Ishikawa (cell line): ENCODE results near the gene ING5.

Experiments used
- CEBPB ChIP-seq: IDR thresholded peaks from 2 replicates; pipeline ENCODE4 v1.6.1; 2012
- CREB1 ChIP-seq: IDR thresholded peaks from 2 replicates; pipeline ENCODE4 v1.6.1; 2012; ENCODE audit warnings: low read depth
- EGR1 ChIP-seq: IDR thresholded peaks from 2 replicates; pipeline ENCODE4 v1.6.1; 2012
- EP300 ChIP-seq: IDR thresholded peaks from 2 replicates; pipeline ENCODE4 v1.6.1; 2012; ENCODE audit warnings: borderline replicate concordance
- FOXM1 ChIP-seq: IDR thresholded peaks from 2 replicates; pipeline ENCODE4 v1.6.1; 2012; ENCODE audit warnings: low read depth, borderline replicate concordance
- MAX ChIP-seq: IDR thresholded peaks from 2 replicates; pipeline ENCODE4 v1.6.1; 2012
- NFIC ChIP-seq: IDR thresholded peaks from 2 replicates; pipeline ENCODE4 v1.6.1; 2012
- RAD21 ChIP-seq: IDR thresholded peaks from 2 replicates; pipeline ENCODE4 v1.6.1; 2012; ENCODE audit warnings: low read depth
- REST ChIP-seq: IDR thresholded peaks from 2 replicates; pipeline ENCODE4 v1.6.1; 2012; ENCODE audit warnings: low read depth, mild to moderate bottlenecking
- TAF1 ChIP-seq: IDR thresholded peaks from 2 replicates; pipeline ENCODE4 v1.6.1; 2012; ENCODE audit warnings: low read depth, mild to moderate bottlenecking
- TCF12 ChIP-seq: IDR thresholded peaks from 2 replicates; pipeline ENCODE4 v1.6.1; 2012; ENCODE audit warnings: low read depth
- TEAD4 ChIP-seq: IDR thresholded peaks from 2 replicates; pipeline ENCODE4 v1.6.1; 2012
- YY1 ChIP-seq: IDR thresholded peaks from 2 replicates; pipeline ENCODE4 v1.6.1; 2012; ENCODE audit warnings: low read depth
- ZBTB7A ChIP-seq: IDR thresholded peaks from 2 replicates; pipeline ENCODE4 v1.6.1; 2012; ENCODE audit warnings: low read depth

- TF ChIP-seq YY1 (no peak), REST (no peak), FOXM1 (no peak), RAD21 (no peak), CEBPB (no peak), TAF1 (no peak), CREB1 (no peak), TEAD4 (no peak), ZBTB7A (no peak), NFIC (no peak), EGR1 (no peak), MAX (no peak), EP300 (no peak), TCF12 (no peak)
Observed at GRCh38 chr2:241772063-241772499, 70.2 kb downstream of the ING5 start.
